ENCODE results near the gene ABCD1.

GRCh38 chrX:153761863-153762262 lies 37.2 kb downstream of the ABCD1 start:
- TF ChIP-seq CTCF (IDR thresholded peaks at IDR 0.05): no peak
- no peak for TF ChIP-seq CREM (CRISPR knock-in tag; IDR thresholded peaks at IDR 0.05)
- no peak for TF ChIP-seq SP1 (CRISPR knock-in tag; conservative IDR thresholded peaks at IDR 0.05)
- no peak for TF ChIP-seq E2F1 (CRISPR knock-in tag; IDR thresholded peaks at IDR 0.05)
- no peak for TF ChIP-seq ZMAT4 (CRISPR knock-in tag; IDR thresholded peaks at IDR 0.05)
- TF ChIP-seq NFYB (CRISPR knock-in tag; conservative IDR thresholded peaks at IDR 0.05; ENCODE audit: low read depth): no peak
- no peak for TF ChIP-seq USF1 (CRISPR knock-in tag; IDR thresholded peaks at IDR 0.05)
- TF ChIP-seq ZNF425 (CRISPR knock-in tag; conservative IDR thresholded peaks at IDR 0.05): no peak
- TF ChIP-seq TEAD1 (CRISPR knock-in tag; IDR thresholded peaks at IDR 0.05): no peak
